Ishikawa (cell line): ENCODE measurements around the gene KRT222.

Source experiments
- CEBPB ChIP-seq: IDR thresholded peaks from 2 replicates; pipeline ENCODE4 v1.6.1; 2012
- CREB1 ChIP-seq: IDR thresholded peaks from 2 replicates; pipeline ENCODE4 v1.6.1; 2012; ENCODE audit warnings: low read depth
- EGR1 ChIP-seq: IDR thresholded peaks from 2 replicates; pipeline ENCODE4 v1.6.1; 2012
- EP300 ChIP-seq: IDR thresholded peaks from 2 replicates; pipeline ENCODE4 v1.6.1; 2012; ENCODE audit warnings: borderline replicate concordance
- FOXM1 ChIP-seq: IDR thresholded peaks from 2 replicates; pipeline ENCODE4 v1.6.1; 2012; ENCODE audit warnings: low read depth, borderline replicate concordance
- NFIC ChIP-seq: IDR thresholded peaks from 2 replicates; pipeline ENCODE4 v1.6.1; 2012
- RAD21 ChIP-seq: IDR thresholded peaks from 2 replicates; pipeline ENCODE4 v1.6.1; 2012; ENCODE audit warnings: low read depth
- TAF1 ChIP-seq: IDR thresholded peaks from 2 replicates; pipeline ENCODE4 v1.6.1; 2012; ENCODE audit warnings: low read depth, mild to moderate bottlenecking
- TCF12 ChIP-seq: IDR thresholded peaks from 2 replicates; pipeline ENCODE4 v1.6.1; 2012; ENCODE audit warnings: low read depth
- TEAD4 ChIP-seq: IDR thresholded peaks from 2 replicates; pipeline ENCODE4 v1.6.1; 2012
- YY1 ChIP-seq: IDR thresholded peaks from 2 replicates; pipeline ENCODE4 v1.6.1; 2012; ENCODE audit warnings: low read depth
- ZBTB7A ChIP-seq: IDR thresholded peaks from 2 replicates; pipeline ENCODE4 v1.6.1; 2012; ENCODE audit warnings: low read depth
- TF ChIP-seq, protein P1 (sequence below): IDR thresholded peaks from 2 replicates; pipeline ENCODE4 v1.6.1; 2012
- TF ChIP-seq, protein P2 (sequence below): IDR thresholded peaks from 2 replicates; pipeline ENCODE4 v1.6.1; 2012
- TF ChIP-seq, protein P3 (sequence below): IDR thresholded peaks from 2 replicates; pipeline ENCODE4 v1.6.1; 2012; ENCODE audit warnings: low read depth, mild to moderate bottlenecking

KRT222 gene

DNA sequence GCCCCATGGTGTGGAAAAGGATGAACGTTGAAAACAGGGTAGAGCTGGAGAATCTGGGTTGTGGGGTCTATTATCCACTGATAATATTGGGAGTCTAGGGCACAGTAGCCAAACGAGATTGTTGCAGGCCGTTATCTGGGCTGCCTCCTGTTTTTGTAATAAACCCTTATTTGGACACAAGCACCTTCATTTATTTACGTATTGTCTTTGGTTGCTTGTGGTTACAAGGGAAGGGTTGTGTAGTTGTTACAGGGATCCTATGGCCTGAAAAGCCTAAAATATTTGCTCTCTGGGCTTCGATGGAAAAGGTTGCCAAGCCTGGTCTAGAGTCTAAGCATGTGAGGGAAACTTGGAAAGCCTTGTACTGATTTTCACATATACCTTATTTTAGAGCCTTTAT is 13.0 kb downstream of the KRT222 start:
- TF ChIP-seq CREB1 (no peak), TEAD4 (no peak), FOXM1 (no peak), CEBPB (no peak), YY1 (no peak), NFIC (no peak), ZBTB7A (no peak), EGR1 (no peak), TCF12 (no peak), TAF1 (no peak), RAD21 (no peak), EP300 (no peak)
- TF ChIP-seq, protein P1, sequence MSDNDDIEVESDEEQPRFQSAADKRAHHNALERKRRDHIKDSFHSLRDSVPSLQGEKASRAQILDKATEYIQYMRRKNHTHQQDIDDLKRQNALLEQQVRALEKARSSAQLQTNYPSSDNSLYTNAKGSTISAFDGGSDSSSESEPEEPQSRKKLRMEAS: no peak
- TF ChIP-seq, protein P2, sequence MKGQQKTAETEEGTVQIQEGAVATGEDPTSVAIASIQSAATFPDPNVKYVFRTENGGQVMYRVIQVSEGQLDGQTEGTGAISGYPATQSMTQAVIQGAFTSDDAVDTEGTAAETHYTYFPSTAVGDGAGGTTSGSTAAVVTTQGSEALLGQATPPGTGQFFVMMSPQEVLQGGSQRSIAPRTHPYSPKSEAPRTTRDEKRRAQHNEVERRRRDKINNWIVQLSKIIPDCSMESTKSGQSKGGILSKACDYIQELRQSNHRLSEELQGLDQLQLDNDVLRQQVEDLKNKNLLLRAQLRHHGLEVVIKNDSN: no peak
- TF ChIP-seq, protein P3, sequence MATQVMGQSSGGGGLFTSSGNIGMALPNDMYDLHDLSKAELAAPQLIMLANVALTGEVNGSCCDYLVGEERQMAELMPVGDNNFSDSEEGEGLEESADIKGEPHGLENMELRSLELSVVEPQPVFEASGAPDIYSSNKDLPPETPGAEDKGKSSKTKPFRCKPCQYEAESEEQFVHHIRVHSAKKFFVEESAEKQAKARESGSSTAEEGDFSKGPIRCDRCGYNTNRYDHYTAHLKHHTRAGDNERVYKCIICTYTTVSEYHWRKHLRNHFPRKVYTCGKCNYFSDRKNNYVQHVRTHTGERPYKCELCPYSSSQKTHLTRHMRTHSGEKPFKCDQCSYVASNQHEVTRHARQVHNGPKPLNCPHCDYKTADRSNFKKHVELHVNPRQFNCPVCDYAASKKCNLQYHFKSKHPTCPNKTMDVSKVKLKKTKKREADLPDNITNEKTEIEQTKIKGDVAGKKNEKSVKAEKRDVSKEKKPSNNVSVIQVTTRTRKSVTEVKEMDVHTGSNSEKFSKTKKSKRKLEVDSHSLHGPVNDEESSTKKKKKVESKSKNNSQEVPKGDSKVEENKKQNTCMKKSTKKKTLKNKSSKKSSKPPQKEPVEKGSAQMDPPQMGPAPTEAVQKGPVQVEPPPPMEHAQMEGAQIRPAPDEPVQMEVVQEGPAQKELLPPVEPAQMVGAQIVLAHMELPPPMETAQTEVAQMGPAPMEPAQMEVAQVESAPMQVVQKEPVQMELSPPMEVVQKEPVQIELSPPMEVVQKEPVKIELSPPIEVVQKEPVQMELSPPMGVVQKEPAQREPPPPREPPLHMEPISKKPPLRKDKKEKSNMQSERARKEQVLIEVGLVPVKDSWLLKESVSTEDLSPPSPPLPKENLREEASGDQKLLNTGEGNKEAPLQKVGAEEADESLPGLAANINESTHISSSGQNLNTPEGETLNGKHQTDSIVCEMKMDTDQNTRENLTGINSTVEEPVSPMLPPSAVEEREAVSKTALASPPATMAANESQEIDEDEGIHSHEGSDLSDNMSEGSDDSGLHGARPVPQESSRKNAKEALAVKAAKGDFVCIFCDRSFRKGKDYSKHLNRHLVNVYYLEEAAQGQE: no peak

- TF ChIP-seq ZBTB7A: no peak
- TF ChIP-seq, protein P1: 0 out of 2 replicates have a peak, but pooled peaks have one; percentile 3
These were observed 16.5 kb downstream of the KRT222 start for GRCh38 chr17:40648384-40648968.

DNA sequence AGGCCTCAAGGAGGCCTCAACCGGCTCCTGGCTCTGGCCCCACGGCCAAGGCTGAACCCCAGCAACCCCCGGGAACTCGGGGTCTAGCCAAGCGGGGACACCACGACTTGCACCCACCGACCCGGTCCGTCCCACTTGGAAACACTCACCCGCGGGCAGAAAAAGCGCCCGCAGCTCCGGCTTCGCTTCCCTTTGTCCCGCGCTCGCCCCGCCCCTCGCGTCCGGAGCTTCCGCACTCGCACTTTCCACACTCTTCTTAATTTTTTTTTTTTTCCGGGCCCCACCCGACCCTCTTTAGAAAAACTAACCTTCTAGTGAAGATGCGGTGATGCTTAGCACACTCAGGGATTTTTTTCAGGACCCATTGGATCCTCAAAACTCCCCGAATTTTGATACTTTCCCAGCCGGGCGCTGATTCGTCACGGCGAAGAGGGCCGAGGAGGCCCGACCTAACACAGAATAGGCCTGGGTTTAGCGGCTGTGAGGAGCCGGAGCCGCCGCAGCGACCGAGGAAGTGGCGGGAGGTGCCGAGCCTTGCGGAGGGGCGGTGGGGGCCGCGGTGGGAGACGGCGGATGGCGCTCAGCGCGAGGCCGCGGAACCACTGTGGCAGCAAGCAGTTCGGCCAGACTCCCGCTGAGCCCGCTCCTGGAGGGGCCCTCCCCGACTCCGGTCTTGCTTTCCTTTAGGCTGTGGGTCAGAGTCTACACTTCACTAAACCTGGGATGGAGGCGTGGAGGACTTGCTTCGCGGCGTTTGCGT is 17.2 kb downstream of the KRT222 start, which contains the start of gene SMARCE1:
TSS of gene SMARCE1 (minus strand) at position 195 of the 760 bp plus-strand sequence. CDS start 2,016 bp downstream, outside the sequence.
- TF ChIP-seq EP300 (peak; percentile 60; the same call in 1 of the 2 replicates), YY1 (0 out of 2 replicates have a peak, but pooled peaks have one; percentile 13), RAD21 (no peak), TCF12 (peak; percentile 30; the same call in 1 of the 2 replicates), TEAD4 (no peak; the same call in 1 of the 2 replicates), CEBPB (no peak), TAF1 (peak; percentile 84)
- TF ChIP-seq, protein P2: no peak
- TF ChIP-seq, protein P1: peak; percentile 72; the same call in 1 of the 2 replicates

DNA sequence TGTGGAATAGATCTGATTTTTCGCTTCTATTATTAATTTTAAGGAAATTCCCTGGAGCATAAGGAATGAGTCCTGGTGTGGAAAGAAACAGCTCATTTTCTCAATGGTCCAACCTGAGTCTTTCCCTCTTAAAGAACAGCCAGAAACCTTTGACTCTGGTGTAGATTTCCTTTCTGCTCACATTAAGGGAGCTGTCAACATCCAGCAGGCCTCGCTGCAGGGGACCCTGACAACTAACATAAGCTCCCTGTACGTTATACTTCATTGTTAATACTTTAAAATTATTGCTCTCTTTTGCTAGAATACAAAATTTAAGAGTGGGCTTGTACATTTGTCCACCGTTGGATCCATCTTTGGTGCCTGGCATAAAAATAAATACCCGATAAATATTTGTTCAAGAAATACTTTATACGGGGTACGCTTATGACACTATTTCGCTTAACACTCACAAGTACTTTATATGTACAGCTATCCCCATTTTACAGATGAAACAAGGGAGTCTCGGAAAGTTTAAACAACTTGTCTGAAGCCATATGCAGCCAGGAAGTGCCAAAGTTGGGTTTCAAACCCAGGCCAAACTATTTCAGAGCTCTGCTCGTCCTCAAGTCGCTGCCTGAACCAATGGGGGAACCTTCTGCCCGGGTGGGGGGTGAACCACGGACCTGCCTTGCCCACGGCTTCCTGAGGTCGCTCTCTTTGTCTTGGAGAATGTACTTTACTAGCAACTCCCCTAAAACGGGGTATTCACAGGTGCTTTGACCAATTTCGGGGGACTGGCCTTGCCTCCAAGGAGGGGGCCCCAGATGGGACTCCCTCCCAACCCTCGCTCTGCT is 18.0 kb downstream of the KRT222 start:
- no peak for TF ChIP-seq CREB1

- TF ChIP-seq EGR1 (no peak), TAF1 (no peak), CREB1 (no peak), YY1 (no peak), CEBPB (no peak), ZBTB7A (no peak), NFIC (no peak), FOXM1 (no peak), RAD21 (no peak), TCF12 (no peak), TEAD4 (no peak), EP300 (no peak)
- TF ChIP-seq, protein P1: no peak
- TF ChIP-seq, protein P2: no peak
- TF ChIP-seq, protein P3: no peak
These were observed 19.0 kb downstream of the KRT222 start for GRCh38 chr17:40645943-40646342.
